HG03060 (cell line): ENCODE data around the gene FIGN.

Experiments used
- ATAC-seq: cut with Tn5 transposase; IDR thresholded peaks from one replicate; pipeline ENCODE4 v1.9.1; 2021; ENCODE audit warnings: low read depth, moderate number of reproducible peaks; ENCODE audit not compliant: unreplicated experiment

Gene FIGN

DNA sequence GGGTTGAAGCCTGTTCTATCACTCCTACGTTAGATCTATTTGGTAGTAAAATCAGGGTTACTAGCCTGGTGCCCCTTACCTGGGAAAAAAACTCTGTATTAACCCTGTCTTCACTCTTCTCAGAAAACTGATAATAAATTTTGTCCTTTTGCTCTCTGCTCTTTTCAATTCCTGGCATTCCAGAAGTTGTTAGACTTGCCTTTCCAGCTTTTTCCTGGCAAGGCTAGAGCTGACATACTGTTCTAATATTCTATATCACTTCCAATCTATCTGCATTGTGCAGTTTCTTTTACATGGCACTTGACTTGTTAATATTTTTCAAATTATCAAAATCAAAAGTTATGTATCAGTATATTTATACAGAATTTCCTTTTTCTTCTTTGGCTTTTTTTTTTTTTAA is 162.2 kb downstream of the FIGN start:
- no peak for ATAC-seq

GRCh38 chr2:163572850-163573249 is 163.0 kb downstream of the FIGN start:
- no peak for ATAC-seq

DNA sequence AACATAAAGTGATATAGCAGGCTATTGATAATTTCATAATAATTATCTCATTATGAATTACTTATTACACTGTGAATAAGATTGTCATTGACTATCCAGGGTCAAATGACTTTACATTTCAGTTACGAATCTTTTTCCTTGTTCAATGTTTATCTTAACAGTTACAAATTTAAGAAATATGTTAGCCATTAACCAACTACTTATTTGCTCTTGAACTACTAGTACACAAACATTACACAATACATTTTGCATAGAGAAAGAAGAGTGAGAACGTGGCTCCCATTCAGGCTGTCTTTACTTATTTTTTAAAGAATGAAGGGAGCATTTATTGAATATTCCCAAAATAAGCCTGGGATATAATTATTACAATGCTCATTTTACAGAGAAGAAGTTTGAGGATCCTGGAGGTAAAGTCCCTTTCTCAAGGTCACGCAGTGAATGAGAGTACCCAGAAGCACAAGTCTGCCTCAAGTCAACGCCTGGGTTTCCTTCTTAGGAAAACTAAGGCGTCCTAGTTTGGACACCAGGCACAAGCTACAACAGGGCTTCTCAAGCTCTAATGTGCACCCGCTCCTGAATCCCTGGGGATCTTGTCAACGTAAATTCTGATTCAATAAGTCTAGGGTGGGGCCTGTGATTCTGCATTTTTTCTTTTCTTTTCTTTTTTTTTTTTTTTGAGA is 164.2 kb downstream of the FIGN start:
- ATAC-seq = no peak

- ATAC-seq = no peak
Measured at GRCh38 chr2:163570391-163570790, 165.4 kb downstream of the FIGN start.

DNA sequence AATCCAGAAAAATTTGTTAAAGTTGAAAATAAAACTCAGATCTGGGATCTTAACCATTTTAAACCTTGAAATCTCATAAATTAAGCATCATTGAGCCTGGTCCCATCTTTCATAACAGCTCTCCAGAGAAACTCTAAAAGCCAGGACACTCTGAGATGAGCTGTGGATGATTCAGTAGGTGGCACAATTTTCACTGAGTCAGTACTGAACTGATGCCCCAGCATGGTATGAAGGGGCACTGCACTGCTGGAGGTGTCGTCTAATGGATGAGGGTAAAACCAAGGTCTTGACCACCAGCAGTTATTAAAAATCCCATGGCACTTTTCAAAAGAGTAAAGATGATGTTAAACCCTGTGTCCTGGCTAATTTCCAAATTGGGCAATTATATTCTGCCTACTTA is 170.6 kb downstream of the FIGN start:
- no peak for ATAC-seq

DNA sequence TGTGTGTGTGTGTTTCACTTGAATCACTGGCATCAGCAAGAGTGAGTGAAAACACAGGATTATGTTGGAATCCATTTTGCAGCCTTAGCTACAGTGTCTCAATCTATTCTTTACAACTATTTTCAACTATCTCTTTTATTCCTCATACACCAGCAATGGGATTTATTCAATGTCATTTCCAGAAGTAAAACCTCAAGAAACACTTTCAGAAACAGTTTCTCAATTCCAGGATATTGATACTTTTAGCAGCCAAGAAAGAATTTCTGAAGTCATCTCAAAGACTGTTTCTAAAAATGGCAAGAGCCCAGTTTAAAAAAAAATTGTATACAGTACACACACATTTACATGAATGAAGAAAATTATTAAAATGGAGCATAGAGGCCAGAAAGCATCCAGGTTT is 171.6 kb downstream of the FIGN start:
- ATAC-seq = no peak

GRCh38 chr2:163563336-163563735 is 172.5 kb downstream of the FIGN start:
- no peak for ATAC-seq

DNA sequence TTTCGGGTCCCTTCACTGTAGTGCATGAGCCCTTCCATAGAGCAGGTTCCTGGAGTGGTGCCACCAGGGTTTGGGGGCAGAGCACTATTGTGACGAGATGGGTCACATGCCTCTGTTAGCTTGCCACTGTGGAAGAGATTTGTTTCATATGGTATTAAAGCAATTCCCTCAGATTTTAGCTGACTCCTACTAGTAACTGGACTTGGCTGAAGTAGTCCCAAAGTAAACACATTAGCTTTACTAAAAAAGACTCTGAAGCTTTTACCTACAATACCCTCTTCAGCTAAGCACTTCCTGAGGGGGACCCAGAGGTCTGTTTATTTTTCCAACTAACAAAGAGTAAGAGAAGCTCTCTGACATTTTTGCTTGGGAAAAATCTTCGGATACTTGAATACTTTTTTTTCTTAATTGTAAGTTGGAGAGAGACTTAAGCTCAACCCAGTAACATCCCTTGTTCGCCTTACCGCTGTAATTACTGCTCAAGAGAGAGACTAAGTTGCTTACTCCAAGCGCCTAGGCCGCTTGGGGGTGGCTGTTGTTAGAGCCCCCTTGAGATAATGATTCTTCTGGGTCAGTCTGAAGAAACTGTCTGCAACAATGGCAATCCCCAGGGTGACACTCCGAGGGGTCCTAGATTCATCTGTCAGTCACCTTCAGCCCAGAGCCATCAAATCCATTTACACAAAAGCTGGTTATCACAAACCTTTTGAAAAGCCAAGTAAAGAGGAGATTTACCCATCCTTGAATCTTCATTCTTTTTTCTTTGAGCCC is 177.4 kb downstream of the FIGN start:
- no peak for ATAC-seq

GRCh38 chr2:163556511-163556910 is 179.3 kb downstream of the FIGN start:
- no peak for ATAC-seq

DNA sequence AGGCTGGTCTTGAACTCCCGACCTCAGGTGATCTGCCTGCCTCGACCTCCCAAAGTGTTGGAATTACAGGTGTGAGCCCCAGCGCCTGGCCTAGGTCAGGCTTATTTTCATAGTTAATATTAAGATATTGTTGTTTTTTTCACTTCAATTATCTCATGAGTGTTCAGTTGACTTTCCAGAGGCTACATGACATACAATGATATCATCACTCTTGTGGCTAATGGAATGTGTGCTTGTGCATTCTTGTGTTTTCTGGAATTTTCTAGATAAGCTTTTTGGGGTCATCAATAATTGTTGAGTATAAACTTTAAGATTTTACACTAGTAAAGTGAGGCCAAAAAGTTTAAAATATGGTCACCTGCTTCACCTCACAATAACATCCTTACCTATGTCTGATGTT is 180.9 kb downstream of the FIGN start:
- no peak for ATAC-seq

- no peak for ATAC-seq
Measured at GRCh38 chr2:163553601-163554000, 182.2 kb downstream of the FIGN start.

GRCh38 chr2:163552758-163553157 is 183.1 kb downstream of the FIGN start:
- ATAC-seq = no peak

DNA sequence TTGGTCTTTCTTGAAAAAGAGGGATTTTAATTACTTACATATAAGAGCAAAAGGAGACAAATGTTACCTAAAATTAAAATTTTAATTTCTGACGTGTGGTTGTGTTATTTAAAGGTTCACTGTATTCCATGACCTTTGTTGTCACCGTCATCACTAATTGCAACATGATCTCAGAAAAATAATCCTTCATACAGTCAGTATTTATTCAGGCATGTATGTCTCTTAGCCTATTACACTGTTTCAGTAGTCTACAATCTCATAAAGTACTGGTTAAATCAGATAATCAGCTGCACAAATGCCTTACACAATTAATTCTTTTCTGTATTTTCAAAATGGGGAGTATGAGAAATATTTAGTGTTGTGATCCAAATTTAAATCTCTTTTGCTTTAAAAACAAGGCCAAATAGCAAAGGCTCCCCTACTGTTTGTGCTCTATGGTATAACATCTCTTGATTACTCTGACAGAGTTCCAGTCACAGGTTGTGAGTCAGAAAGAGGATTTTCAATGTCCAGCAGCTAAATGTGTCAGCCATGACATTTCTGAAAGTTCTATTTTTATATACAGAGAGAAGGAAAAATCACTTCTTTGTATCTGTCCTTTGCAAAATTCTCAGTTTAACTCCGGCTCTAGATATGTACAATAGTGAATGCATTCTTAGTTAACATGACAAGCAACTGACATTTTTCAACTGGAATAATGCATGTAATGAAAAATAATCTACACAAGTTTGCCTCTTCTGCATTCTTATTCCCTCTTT is 184.0 kb downstream of the FIGN start:
- ATAC-seq = no peak

DNA sequence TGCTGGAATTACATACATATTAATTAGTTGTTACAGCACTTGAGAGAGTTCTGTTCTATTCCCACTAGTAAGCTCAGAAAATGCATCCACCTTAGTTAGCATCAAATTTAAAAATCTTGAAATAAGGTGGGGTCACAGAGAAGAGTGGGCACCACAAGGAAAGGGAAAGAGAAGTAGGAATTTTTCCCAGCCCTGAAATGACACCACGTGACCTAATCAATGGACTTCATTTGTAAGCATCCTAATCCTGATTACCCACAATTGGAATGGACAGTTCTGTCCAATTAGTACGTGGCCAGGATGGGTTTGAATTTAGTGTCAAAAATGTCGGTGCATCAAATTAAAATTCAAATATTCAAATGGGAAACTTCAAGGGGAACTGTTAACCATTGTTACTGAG is 186.8 kb downstream of the FIGN start:
- no peak for ATAC-seq
